HS-5 (cell line): ENCODE results near the gene RNF14.

ENCODE experiments used
- DNase-seq: peaks from one replicate; pipeline ENCODE4 v3.0.0-alpha.2; 2012; ENCODE audit warnings: low read depth

Gene RNF14

DNA sequence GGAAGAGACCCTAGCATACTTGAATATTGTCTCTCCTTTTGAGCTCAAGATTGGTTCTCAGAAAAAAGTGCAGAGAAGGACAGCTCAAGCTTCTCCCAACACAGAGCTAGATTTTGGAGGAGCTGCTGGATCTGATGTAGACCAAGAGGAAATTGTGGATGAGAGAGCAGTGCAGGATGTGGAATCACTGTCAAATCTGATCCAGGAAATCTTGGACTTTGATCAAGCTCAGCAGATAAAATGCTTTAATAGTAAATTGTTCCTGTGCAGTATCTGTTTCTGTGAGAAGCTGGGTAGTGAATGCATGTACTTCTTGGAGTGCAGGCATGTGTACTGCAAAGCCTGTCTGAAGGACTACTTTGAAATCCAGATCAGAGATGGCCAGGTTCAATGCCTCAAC, 9.5 kb downstream of the RNF14 start:
- no peak for DNase-seq

DNA sequence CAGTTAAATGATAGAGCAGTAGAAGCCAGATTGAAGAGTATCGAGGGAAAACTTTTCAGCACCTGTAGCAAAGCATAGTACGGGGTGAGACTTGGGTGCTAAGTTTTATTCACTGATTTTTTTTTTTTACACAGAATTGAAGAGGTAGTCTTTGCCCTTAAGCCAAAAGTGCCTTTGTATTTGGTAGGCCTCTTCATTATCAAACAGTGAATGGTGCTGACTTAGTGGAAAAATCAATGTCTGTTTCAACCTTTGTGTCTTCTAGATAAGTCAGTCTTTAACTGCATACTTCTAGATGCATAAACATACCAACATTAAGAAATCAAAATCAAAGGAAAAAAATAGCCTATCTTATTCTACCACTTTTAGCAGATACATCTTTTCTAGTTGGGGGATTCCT, 13.7 kb downstream of the RNF14 start:
- DNase-seq: no peak

DNA sequence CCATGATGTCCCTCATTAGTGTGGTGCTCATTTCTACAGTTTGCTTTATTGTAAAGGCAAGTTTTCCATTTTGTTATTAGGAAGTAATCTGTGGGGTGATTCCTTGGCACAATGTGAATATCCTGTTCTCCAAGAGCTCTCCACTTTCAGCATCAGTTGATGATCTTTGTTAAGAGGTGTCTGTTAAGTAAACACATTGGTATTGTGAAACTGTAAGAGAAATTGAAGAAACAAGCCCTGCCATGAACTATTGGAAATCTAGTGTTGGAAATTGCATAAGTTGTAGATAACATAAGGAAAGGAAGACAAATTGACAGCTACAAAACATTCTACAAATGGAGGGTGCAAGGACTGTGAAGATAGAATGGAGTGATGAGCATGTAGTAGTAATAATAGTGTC, 17.2 kb downstream of the RNF14 start:
- DNase-seq: no peak

GRCh38 chr5:141989720-141990119, 20.8 kb downstream of the RNF14 start:
- DNase-seq: no peak

DNA sequence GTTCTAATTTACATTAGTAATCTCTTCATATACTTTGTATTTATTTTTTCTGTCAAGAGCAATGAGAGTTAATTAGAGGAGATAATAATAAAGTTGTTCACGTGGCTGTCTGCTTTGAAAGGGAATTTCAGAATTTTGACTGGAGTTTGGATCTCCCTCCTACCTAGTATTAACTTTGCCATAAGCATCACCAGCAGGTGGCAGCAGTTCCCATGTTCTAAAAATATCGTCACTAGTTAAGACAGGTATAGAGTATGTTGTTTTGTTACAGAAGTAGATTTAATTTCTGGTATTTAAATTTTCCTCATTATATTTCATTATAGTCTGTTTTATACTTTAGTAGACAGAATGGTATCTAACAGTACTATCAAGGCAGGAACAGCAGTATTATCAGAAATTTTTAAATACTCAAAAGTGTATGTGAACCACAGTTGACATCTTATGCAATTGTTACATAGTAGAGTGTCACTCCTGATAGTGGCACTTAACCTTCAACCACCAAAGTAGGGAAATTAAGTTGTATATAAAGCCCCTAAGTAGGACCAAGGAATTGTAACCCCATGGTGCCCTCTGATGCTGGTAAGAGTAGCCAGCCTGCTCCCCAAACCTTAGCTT, 23.6 kb downstream of the RNF14 start:
- no peak for DNase-seq

DNA sequence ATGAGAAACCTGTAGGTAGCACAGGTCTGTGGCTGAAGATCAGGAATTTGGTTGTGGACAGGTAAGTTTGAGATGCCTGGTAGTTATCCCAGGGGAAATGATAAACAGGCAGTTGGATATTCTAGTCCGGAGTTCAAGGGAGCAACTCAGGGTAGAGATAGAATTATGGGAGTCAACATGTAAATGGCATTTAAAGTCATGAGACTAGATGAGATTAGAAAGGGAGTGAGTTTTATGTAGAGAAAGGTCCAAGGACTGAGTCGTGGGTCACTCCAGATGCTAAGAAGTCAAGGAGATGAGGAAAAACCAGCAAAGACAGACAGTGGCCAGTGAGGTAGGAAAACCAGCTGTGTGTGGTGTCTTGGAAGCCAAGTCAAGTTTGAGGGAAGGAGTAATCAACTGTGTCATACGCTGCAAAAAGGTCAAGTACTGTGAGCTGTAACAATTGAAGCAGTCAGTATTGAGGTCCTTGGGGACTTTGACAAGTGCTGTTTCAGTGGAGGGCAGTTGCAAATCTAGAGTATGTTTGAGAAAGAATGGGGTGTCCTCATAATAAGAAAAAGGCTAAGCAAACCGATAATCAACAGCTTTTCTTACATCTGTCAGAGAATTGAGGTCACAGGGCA, 25.7 kb downstream of the RNF14 start:
- no peak for DNase-seq

GRCh38 chr5:141995656-141996055, 26.8 kb downstream of the RNF14 start:
- no peak for DNase-seq

- DNase-seq: no peak
Observed at GRCh38 chr5:141997358-141997960, 28.6 kb downstream of the RNF14 start.

DNA sequence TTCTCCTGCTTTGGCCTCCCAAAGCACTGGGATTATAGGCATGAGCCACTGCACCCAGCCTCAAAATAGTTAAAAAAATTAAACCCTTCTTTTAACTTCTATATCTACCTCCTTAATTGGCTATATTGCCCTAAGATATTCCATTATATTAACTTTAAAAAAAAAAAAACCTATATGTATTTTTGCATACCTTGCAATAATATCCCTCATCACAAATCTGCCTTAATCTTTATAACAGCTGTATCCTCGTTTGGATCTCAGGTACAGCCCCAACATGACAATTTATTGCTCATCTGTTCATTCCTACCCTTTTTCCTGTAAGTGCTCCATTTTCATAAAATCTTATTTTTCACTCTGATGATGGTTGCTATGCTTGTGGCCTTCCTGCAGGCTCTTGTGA, 31.3 kb downstream of the RNF14 start:
- DNase-seq: no peak

GRCh38 chr5:142000704-142001484, 32.0 kb downstream of the RNF14 start:
- no peak for DNase-seq

DNA sequence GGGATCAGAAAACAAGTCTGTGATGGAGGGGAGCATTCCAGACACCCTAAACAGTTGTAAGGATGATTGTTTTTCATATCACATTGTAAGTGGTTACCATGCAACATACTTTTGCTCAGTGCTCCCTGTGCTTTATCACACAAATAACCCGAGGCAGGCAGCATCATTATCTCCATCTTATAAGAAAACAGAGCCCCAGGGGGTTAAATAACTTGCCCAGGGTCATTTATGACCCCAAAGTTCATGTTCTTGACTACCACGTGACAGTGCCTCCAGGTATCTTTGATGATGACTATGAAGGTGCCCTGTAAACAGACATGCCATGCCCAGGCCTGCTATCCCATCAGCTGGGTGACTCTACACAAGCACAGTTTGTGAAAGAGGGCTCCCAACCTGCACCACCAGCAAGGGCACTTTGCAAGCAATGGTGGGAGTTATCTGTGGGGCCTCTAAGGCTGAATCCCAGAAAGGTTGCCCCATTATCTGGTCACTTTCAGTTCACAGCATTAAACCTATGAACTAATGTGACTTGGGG, 34.4 kb downstream of the RNF14 start:
- DNase-seq: no peak

- DNase-seq: no peak
Observed at GRCh38 chr5:142006363-142007236, 37.7 kb downstream of the RNF14 start.

DNA sequence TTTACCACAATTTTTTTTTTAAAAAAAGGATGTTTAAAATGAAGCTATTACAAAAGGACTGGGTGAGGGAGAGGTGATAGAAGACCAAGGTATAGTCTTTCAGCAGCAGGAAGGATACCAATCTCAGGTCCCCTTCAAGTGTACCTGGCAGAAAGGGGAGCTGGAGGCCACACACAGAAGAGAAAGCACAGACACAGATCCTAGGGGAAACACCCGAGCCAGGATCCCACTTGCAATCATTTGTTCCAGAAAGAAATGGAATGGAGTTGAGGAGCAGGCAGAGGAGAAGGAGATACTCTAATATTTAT, 38.3 kb downstream of the RNF14 start:
- no peak for DNase-seq

DNA sequence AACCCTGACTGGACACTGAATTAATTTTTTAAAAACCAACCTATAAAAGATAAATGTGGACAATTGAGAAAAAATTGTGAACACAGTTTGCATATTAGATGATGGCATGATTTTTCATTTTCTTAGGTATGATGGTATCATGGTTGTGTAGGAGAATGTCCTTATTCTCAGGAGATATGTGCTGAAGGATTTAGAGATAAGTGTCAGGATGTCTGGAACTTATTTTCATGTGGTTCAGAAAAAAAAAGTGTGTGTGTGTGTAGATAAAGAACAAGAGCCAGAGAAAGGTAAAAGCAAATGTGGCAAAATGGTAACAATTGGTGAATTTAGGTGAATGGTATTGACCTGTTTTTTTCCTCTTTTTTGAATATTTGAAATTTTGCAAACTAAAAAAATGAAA, 39.9 kb downstream of the RNF14 start:
- no peak for DNase-seq

GRCh38 chr5:142009886-142010285, 41.0 kb downstream of the RNF14 start:
- no peak for DNase-seq

DNA sequence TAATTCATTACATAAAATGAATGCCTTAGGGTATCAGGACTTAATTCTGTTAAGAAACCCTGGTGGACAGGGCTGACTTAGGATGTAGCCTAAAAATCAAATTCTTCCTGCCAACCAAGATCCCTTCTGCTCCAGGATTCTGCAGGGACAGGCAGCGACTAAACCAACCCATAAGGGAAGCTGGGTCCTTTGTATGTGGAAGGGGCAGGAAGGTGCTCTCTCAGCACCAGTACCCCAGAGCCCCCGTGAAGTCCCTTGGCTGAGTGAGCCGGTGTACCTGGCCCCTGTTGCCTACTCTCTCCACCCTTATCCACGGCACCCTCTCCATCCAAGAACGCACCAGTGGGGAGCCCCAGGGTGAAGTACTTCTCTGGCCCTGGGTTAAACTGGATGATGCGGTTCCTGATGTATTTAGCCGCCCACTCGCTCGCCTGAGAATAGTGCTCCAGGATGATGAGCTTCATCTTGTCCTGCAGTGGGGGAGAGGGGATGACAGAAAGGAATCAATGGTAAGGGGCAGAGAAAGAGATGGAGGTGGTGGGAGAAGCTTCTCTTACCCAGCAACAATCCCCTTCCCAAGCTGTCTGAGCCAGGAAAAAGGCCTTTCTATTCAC, 42.8 kb downstream of the RNF14 start:
- DNase-seq: no peak

- no peak for DNase-seq
Observed at GRCh38 chr5:142012186-142012785, 43.4 kb downstream of the RNF14 start.

GRCh38 chr5:142012792-142013388, 44.0 kb downstream of the RNF14 start, which contains the start of gene GNPDA1:
TSS of gene GNPDA1 (minus strand) at chr5:142013027. CDS start at chr5:142012035, 992 bp downstream.
- DNase-seq: no peak

DNA sequence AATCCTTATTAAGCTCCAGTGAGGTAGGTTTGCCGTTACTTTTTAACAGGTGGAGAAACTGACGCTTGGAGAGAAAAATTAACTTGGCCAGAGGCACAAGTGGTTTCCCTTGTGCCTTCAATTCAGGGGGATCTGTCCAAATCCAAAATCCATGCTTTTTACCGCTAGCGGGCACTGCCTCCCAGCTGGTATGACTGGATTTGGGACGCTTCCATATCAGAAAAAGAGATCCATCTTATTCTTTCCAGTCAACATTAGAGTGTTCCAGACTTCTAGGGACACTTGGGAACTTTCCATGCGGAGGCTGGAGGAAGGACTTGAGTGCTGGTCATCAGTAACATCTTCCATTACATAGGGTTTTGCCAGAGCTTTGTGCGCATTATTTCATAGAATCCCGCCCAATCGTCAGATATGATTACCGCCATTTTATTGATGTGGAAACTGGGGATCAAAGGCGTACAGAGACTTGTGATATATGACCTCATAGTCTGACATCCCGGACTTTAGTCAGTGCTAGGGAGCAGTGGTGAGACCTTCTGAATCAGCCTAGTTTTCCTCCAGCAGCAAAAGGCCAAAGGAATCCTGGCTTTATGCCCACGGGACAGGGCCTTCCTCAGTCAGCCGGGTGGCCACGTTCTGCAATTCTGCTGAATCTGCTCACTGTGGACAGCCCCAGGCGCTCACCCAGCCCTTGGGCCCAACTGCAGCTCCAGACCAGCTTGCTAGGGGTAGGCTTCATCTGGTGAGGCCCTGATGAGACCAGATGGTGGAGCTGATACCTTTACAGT, 45.0 kb downstream of the RNF14 start:
- no peak for DNase-seq
